CD4-positive, alpha-beta T cell treated with Interleukin-2 at 100 ng/mL for 4 hours (primary cell): ENCODE data around the gene ADGRB3.

Experiments used
- DNase-seq: peaks from one replicate; pipeline ENCODE4 v3.0.0-alpha.2; 2020; ENCODE audit warnings: low spot score

ADGRB3 gene

GRCh38 chr6:69338431-69339162, 703.5 kb downstream of the ADGRB3 start:
- DNase-seq: no peak

- no peak for DNase-seq
These were observed 704.1 kb downstream of the ADGRB3 start for GRCh38 chr6:69339163-69339550.

- DNase-seq: no peak
These were observed 705.1 kb downstream of the ADGRB3 start for GRCh38 chr6:69340196-69340595.

DNA sequence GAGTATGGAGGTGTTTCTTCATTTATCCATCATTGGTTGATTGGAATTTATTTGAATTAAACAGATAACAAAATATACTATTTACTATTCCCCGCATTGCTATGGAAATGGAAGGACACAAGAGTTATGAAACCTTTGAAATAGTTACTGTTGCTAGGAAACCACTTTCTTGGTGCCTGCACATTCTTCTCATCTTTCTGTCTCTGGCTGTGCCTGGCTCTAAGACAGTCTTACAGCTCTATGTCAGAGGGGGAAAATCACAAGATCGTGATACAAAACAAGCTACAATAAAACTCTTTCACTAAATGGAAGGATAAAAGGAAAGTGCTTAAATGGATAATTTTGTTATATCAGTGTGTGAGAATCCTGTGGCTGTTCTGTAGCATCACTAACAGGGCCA, 708.8 kb downstream of the ADGRB3 start:
- DNase-seq: no peak

DNA sequence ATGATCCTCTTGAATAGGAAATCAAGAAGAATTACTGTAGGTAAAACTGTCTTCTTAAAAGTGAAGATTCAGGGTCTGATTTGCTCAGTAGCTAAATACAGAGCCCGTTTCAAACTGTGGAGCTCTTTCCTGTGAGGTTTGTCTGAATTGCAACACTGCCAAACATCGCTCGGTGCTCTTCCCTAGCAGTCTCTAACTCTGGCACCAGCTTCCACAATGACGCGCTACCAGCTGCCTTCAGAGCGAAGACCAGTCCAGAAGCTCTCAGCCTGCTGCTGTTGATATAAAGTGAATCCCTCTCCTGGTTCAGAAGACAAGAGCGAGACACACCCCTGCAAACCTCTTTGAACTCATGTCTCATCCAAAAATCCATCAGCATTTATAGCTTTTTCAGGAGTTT, 714.7 kb downstream of the ADGRB3 start:
- DNase-seq: no peak

DNA sequence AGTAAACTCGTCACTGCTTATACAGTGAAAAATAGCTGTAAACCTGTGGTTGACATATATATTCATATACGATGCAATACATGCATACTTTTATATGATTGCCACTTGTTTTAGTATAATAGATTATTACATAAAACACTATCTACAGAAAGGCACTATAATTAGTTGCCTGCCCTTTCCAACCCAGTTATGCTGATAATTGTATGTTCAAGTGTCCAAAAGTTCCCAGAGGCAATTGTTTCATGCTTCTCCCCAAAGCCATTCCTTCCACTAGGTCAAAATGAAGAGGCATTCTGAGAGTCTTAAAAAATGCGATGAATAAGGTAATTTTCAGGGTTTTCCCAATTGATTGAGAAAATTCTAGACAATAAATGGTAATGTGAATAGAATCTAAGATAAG, 727.1 kb downstream of the ADGRB3 start:
- no peak for DNase-seq

DNA sequence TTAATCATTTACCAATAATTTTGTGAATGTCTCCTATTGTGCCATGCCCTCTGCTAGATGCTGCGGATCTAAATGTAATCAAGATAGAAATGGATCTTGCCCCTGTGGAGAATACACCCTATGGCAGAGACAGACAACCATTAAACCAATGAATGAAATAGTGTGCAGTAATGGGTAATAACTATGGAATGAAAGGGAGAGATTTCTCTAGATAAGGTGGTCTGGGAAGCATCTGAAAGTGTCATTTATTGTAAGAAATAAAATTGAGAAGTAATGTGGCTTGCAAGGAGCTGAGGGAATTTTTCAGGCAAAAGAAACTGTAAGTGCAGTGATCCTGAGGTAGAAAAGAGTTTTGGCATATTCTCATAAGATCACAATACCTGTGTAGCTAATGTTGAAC, 731.7 kb downstream of the ADGRB3 start:
- DNase-seq: no peak

GRCh38 chr6:69368613-69369012, 733.5 kb downstream of the ADGRB3 start:
- DNase-seq: no peak

DNA sequence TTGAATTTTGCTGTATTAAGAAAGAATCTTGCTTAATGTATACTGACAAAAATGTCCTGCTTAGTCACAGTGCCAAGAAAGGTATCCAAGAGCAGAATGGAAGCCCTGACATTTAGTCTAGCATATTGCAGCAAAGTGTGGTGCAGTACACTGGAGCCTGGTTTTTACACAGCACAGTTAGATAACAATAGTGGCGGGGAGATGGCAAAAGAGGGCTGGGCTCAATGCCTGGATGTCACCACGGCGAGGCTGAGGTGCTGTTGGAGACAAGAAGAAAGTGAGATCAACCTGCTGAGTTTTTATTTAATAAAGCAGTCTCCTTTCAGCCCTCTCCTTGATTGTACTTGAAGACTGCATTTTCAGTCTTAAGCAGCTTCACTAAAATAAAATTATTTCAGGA, 735.7 kb downstream of the ADGRB3 start:
- DNase-seq: no peak

- DNase-seq: no peak
These were observed 743.2 kb downstream of the ADGRB3 start for GRCh38 chr6:69378326-69378725.

GRCh38 chr6:69379518-69379917, 744.4 kb downstream of the ADGRB3 start:
- no peak for DNase-seq

DNA sequence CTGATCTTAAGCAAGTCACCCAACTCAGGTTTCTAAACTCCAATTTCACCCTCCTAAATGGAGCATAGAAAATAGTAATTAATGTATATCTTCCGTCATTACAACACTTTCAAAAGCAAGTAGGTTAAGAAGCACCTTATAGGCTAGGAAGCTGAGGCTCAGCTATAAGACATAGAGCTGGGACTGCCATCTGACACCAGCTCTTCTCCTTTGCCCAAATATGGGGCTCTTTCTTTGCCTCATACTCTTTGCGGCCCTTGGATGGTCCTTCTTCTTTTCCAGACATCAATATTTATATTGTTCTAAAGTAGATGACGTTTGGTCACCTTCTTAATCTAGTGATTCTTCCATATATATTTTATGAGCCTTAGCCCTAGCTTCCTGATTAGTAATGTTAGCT, 748.5 kb downstream of the ADGRB3 start:
- DNase-seq: no peak

DNA sequence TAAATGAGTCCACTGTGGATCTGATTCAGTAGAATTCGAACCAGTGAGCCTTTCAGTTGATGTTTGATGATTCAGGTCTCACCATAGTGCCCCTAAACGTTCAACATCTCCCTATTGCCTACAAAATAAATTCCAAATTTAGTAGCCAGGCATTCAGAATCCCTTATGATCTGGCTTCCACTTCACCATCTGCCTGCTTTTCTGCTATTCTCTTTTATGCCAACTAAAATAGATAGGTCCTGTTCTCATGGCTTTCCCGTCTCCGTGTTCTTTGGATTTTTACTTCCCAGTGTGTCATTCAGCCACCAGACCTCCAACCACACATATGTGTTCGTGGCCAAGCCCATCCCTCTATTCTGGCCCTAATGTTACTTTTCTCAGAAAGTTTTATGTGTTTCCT, 751.3 kb downstream of the ADGRB3 start:
- DNase-seq: no peak

DNA sequence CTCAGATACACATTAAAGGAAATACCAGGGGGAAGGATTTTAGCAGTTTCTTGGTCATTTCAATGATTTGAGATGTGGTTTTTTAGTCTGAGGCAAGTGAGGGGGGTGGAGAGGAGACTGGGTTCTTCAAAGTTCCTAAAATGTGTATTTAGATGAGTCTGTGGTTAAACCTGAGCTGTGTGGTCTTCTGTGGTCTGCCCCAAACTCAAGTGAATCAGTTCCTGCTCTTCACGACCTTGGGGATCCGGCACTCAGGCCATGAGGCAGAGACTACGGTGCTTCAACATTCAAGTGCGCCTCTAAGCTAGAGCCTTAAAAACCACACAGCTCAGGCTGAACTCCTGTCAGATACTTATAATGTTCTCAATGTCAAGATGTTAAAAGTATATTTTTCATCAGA, 755.0 kb downstream of the ADGRB3 start:
- DNase-seq: no peak

DNA sequence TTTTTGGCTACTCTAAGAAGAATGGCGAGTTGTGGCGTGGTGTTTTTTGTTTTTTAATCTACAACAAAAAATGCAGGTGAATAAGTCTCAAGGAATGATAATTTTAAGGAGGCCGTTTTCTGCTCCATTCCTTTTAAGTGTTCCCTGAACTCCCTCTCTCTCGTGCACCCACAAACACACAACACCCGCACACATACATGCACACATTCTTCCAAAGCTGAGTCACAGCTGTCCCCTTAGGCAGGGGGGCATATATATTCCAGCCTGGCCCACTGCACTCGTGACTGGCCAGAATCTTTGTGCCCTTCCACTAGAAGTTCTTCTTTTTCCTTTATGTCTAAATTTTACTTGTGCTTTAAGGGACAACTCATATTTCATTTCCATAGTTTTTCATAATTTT, 756.0 kb downstream of the ADGRB3 start:
- DNase-seq: no peak

DNA sequence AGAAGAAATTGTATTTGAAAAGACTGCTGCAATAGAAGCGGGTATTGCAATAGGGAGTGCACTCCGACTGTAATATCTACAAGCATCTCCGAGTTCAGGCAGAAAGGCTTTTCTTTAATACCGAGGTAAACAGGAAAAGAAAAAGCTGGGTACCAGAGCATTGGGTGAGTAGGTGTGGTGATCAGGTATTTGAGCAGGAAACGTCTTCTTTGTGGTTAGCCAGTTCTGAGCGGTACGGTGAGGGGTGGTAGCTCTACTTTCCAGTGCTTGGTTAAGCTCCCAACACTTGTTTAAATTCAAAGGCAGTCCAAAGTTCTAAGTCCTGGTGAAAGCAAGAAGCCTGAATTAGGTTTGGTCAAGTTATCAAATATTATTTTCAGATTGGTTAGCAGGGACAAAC, 757.7 kb downstream of the ADGRB3 start:
- no peak for DNase-seq

DNA sequence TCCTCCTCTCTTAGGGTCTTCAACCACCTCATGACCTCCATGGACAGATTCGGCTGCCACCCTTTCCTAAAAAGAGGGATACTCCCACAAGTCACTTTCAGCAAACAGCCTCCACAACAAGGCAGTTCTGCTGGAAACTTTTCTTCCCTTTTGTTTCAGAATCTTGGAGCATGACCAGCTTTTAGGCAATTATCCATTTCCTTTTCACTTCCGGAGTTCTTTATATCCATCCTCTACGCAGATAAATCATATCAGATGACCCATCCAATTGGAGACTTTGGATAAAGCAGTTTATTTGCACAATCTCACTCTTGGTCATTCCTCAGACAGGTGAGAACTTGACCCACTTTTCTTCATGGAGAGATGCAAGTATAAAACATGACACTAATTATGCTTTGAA, 763.2 kb downstream of the ADGRB3 start:
- DNase-seq: no peak

DNA sequence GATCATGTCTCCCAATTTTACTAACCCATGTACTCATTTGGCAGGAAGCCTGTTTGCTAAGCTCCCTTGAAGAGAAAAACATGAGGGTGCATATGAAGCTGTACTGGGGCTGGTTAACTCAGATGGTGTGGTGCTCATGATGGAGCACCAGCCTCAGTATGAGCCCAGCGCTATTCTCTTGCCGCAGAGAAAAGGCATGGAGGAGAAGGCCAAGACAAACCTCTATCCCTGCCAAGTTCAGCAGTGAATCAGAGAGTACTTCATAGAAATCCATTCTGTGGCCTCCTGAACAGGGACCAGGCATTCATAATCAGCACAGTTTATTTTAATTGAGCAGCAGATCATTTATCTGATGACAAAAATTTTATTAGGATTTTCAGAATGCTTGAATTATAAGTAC, 763.6 kb downstream of the ADGRB3 start:
- DNase-seq: no peak

DNA sequence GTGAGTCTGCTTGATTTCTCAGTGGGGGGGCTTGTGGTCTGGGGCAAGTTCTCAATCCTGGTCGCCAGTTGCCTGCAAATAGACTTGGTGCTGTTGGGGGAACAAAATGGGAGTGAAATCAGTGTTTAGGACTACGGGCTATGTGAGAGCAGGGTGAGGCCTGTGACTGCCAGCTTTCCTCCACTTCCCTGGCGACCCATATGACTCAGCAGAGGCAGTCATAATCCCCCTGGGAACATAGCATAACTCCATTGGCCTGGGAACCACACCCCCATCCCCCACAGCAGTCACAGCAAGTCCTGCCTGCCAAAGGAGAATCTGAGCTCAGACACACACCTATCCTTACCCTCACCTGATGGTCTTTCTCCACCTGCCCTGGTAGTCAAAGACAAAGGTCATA, 773.8 kb downstream of the ADGRB3 start:
- DNase-seq: no peak

GRCh38 chr6:69416776-69417175, 781.7 kb downstream of the ADGRB3 start:
- no peak for DNase-seq

DNA sequence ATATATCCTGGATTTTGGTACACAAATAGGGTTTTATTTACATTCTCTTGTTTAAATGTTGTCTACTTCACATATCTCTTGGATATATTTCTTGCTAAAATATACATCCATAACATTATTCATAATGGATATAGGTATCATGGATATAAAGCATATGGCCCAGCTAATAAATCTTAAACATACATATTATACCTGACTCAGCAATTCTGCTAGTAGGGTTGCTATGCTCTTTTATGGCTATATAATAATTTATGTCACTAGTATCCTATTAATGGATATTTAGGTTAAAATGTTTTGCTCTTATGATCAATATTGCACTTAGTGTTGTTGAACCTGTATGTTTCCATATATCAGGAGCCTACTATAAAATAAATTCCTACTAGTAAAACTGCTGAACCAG, 786.2 kb downstream of the ADGRB3 start:
- no peak for DNase-seq

GRCh38 chr6:69422020-69422419, 786.9 kb downstream of the ADGRB3 start:
- no peak for DNase-seq

DNA sequence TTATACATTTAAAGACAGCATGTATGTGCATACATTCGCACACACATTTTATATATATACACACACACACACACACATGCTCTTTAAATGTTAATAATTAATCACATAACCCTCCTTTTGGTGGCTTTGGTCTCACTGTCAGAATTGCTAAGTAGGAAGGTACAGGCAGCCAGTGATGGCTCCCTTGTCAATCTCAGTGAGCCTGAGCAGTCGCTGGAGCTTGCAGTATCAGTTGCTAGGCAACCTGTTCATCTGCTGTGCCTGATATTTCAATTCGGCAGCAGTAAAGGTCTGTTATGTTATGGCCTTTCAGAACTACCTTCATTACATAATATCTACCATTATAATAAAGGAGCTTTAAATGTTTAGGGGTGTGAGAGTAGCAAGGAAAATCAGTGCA, 787.4 kb downstream of the ADGRB3 start:
- DNase-seq: no peak

DNA sequence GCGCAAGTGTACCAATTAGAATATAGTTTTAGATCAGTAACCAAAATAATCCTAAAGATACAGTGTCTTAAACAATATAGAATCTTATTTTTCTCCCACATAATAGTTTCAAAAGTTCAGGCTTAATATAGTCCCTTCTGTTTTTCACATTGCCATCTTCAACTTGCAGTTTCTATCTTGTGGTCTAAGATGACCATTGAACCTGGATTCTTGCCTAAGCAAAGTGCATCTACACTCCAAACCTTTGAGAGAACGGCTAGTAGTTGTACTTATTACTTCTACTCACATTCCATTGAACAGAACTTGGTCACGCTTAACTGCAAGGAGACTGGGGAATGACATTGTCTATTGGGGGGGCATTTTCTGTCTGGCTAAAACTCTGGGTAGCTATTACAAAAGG, 788.7 kb downstream of the ADGRB3 start:
- no peak for DNase-seq

DNA sequence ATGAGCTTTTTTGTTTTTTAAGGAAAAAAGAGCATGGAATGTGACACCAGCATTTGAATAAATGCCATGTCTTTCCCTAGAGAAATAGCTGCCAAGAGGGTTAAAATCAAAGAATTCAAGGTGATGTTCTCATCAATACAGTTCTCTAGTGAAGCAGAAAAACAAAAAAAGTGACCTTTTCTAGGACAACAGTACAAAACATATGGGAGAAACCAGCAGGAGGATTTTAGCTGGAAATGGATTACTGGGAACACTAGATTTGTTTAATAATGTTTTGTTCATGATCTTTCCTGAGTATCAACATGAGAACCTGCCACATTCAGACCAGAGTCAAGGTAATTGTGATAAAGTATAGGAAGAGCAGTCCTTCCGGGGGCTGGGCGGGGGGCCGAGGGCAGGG, 789.5 kb downstream of the ADGRB3 start:
- no peak for DNase-seq
